Breast epithelium (tissue), 4 donors: ENCODE data around the gene KRT7. TPM values are rescaled to one million over a fixed set of nuclear protein-coding genes. Genes with fewer than 3 reads are reported as not detected.
A peak's percentile ranks its signal among the peaks of the same experiment; 100 is the strongest.

Experiments
- DNase-seq, 2 donors: peaks; one replicate each; pipeline ENCODE4 v3.0.0-alpha.2; 2019; ENCODE audit warnings: low spot score in 2 of 2
- H3K27ac ChIP-seq, 2 donors: fragments of 200-600 bp; sonication (generic) in 1 of 2; one replicate each; pipeline ENCODE4 v1.5.1; 2016 to 2019; ENCODE audit warnings: mild to moderate bottlenecking in 1 of 2
- H3K27me3 ChIP-seq, 2 donors: fragments of 200-600 bp; sonication (generic) in 1 of 2; one replicate each; pipeline versions ENCODE4 v1.5.1 to v1.6.0; 2017 to 2019; ENCODE audit warnings: control low read depth in 1 of 2, mild to moderate bottlenecking in 1 of 2
- H3K36me3 ChIP-seq: fragments of 200-600 bp; one replicate; pipeline ENCODE4 v1.5.1; 2019
- H3K4me1 ChIP-seq, 2 donors: fragments of 200-600 bp; sonication (generic); one replicate each; pipeline ENCODE4 v1.5.1; 2016 to 2019; ENCODE audit warnings: control low read depth in 1 of 2
- H3K4me3 ChIP-seq, 3 donors: fragments of 200-600 bp; sonication (generic); 1 replicate in 2 of 3; 2 replicates in 1 of 3; pipeline ENCODE4 v1.5.1; 2016 to 2019; ENCODE audit warnings: mild to moderate bottlenecking in 3 of 3, moderate library complexity in 2 of 3
- H3K9me3 ChIP-seq, 2 donors: fragments of 200-600 bp; sonication (generic) in 1 of 2; one replicate each; pipeline ENCODE4 v1.5.1; 2016 to 2019; ENCODE audit warnings: control low read depth in 1 of 2
- CTCF ChIP-seq, 3 donors: fragments of 450-650 bp; IDR thresholded peaks; one replicate each; pipeline ENCODE4 v1.5.1; 2016 to 2017; ENCODE audit warnings: antibody characterized with exemption in 3 of 3, mild to moderate bottlenecking in 3 of 3, moderate library complexity in 3 of 3
- POLR2A ChIP-seq: fragments of 450-650 bp; IDR thresholded peaks from one replicate; pipeline ENCODE4 v1.6.1; 2016; ENCODE audit warnings: antibody characterized with exemption, mild to moderate bottlenecking, moderate library complexity
- POLR2AphosphoS5 ChIP-seq, 3 donors: sonication (generic); formaldehyde crosslinking; IDR thresholded peaks; one replicate each; pipeline ENCODE4 v1.6.1; 2017; ENCODE audit warnings: antibody characterized with exemption in 3 of 3
- intact Hi-C: fragments of 100-400 bp; cut with DNase I; formaldehyde crosslinking; loops from one replicate; pipeline ENCODE4 v1.15.1; 2023; ENCODE audit warnings: low total_unique reads
- total RNA-seq, 3 donors: library from RNA; depleted of rRNA; stranded (reverse); fragments of >200 nt; gene quantifications; one replicate each; pipeline ENCODE4 v1.1.0, GENCODE V29; 2016

KRT7 gene
- total RNA-seq, 3 donors from 2014 or later, result 4.2 to 1,051 (median 358) TPM

- H3K4me3 ChIP-seq, result no peak overlapping the region
- H3K27me3 ChIP-seq, result no peaks in the 10 kb centered on the region
- TF ChIP-seq POLR2A (no peak), CTCF (IDR thresholded peaks at IDR 0.05) (no peak), POLR2AphosphoS5 (IDR thresholded peaks at IDR 0.05) (no peak)
- no peak for DNase-seq
- no peak overlapping the region for H3K27ac ChIP-seq
- intact Hi-C loops, result no loop called here
- H3K4me1 ChIP-seq, result peaks cover 0 to 15% of the 10 kb centered on the region in 2 donors
- no peaks in the 10 kb centered on the region for H3K36me3 ChIP-seq
- no peaks in the 10 kb centered on the region for H3K9me3 ChIP-seq
Measured at GRCh38 chr12:52225752-52226151, 7.3 kb upstream of the KRT7 start.

DNA sequence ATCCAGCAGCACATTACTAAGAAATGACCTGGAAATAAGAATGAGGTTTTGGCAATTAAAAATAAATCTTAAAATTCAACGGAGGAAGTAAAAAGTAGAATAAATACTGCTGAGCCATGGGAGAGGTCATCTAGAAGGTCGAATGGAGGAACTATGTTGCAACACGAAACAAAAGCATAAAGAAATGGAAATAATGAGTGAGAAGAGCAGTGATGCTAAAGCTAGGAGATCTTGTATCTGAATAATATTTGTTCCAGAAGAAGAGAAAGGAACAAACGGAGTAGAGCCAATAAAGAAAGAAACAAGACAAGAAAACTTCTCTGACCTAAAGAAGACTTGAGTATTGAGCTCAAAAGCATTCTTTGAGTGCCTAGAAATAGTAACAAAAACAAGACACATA, 6.6 kb upstream of the KRT7 start:
- no peaks in the 10 kb centered on the region for H3K27me3 ChIP-seq
- H3K4me3 ChIP-seq, result no peak overlapping the region
- no peaks in the 10 kb centered on the region for H3K9me3 ChIP-seq
- no peak overlapping the region for H3K27ac ChIP-seq
- H3K4me1 ChIP-seq, result peaks cover 0 to 21% of the 10 kb centered on the region in 2 donors
- intact Hi-C loops, result no loop called here
- no peak for DNase-seq
- H3K36me3 ChIP-seq, result no peaks in the 10 kb centered on the region
- TF ChIP-seq POLR2AphosphoS5 (IDR thresholded peaks at IDR 0.05), result no peak
- no peak for TF ChIP-seq CTCF (IDR thresholded peaks at IDR 0.05)
- TF ChIP-seq POLR2A, result no peak

DNA sequence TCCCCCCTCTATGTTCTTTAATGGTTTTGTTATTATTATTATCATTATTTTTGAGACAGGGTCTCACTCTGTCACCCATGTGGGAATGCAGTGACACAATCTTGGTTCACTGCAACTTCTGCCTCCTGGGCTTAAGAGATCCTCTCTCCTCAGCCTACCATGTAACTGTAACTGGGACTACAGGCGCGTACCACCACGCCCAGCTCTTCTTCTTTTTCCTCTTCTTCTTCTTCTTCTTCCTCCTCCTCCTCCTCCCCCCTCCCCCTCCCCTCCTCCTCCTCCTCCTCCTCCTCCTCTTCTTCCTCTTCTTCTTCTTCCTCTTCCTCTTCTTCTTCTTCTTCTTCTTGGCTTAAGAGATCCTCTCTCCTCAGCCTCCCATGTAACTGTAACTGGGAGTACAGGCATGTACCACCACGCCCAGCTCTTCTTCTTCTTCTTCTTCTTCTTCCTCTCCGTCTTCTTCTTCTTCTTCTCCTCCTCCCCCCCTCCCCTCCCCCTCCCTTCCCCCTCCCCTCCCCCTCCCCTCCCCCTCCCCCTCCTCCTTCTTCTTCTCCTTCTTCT, 5.4 kb upstream of the KRT7 start:
- intact Hi-C loops, result no loop called here
- Histone ChIP-seq H3K27me3 (no peaks in the 10 kb centered on the region), H3K4me3 (no peak overlapping the region), H3K9me3 (no peaks in the 10 kb centered on the region), H3K27ac (peak overlapping the region in 1 of 2 donors; percentile 13), H3K36me3 (no peaks in the 10 kb centered on the region), H3K4me1 (peaks cover 1 to 16% of the 10 kb centered on the region in 2 donors)
- TF ChIP-seq POLR2AphosphoS5 (IDR thresholded peaks at IDR 0.05) (no peak), CTCF (IDR thresholded peaks at IDR 0.05) (no peak), POLR2A (no peak)
- no peak for DNase-seq

- Histone ChIP-seq H3K9me3 (no peaks in the 10 kb centered on the region), H3K27ac (peak overlapping the region; percentile 61 to 98), H3K27me3 (peaks cover 0 to 2% of the 10 kb centered on the region in 2 donors), H3K4me1 (peaks cover 5 to 16% of the 10 kb centered on the region in 2 donors), H3K36me3 (no peaks in the 10 kb centered on the region), H3K4me3 (no peak overlapping the region)
- TF ChIP-seq POLR2A, result no peak
- no peak for TF ChIP-seq CTCF (IDR thresholded peaks at IDR 0.05)
- no peak for TF ChIP-seq POLR2AphosphoS5 (IDR thresholded peaks at IDR 0.05)
- no peak for DNase-seq
- intact Hi-C loops, result no loop called here
Measured at GRCh38 chr12:52228366-52228765, 4.7 kb upstream of the KRT7 start.

DNA sequence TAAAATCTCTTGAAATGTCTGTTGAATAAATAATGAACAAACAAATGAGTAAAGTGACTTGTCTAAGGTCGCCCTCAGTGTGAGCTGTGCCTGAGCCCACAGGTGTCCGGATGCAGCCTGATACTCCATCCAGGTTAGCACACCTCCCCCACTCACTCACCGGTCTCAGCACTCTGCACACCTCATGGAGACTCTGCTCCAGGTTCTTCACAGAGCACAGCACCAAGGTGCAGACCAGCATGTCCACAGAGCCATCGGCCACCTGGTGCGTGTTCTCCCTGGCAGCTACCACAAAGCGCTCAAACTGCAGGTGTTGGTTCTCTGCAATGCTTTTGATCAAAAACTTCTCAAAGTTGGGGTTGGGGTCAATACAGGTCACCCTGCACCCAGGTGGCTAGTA, 4.1 kb upstream of the KRT7 start:
- TF ChIP-seq POLR2A, result no peak
- no peak for TF ChIP-seq CTCF (IDR thresholded peaks at IDR 0.05)
- TF ChIP-seq POLR2AphosphoS5 (IDR thresholded peaks at IDR 0.05), result no peak
- DNase-seq, result peak in 1 of 2 donors; percentile 45
- Histone ChIP-seq H3K4me1 (peaks cover 5 to 16% of the 10 kb centered on the region in 2 donors), H3K27me3 (peaks cover 0 to 5% of the 10 kb centered on the region in 2 donors), H3K4me3 (no peak overlapping the region), H3K36me3 (no peaks in the 10 kb centered on the region), H3K27ac (peak overlapping the region; percentile 61 to 98), H3K9me3 (no peaks in the 10 kb centered on the region)
- intact Hi-C loops, result no loop called here
